Measurements from ENCODE around the gene AKIP1. TPM values are rescaled to one million over a fixed set of nuclear protein-coding genes. Genes with fewer than 3 reads are reported as not detected.
A peak's percentile ranks its signal among the peaks of the same experiment; 100 is the strongest.

Gene AKIP1
- total and polyA plus RNA-seq, 2 donors (not counting 3 experiments of a cell fraction or from before 2014, with no cell fraction given): 21.9 to 32.4 TPM

- intact Hi-C loops (cut with micrococcal nuclease): loop anchor here (2.0 kb wide), 3 partner anchors 40 to 182 kb away; partner anchors contain the start of gene AKIP1
Measured at GRCh38 chr11:8871171-8871775, 39.7 kb upstream of the AKIP1 start.

More at GRCh38 chr11:8871171-8871775, 39.7 kb upstream of the AKIP1 start:
- Histone ChIP-seq H3K4me2 (ENCODE audit: insufficient read depth, low read length) (peak overlapping the region; percentile 41), H2AFZ (ENCODE audit: low read depth, low read length) (peak overlapping the region; percentile 74), H3K9me3 (replicated peaks; ENCODE audit: control insufficient read depth, insufficient read depth, low read length) (no peaks in the 10 kb centered on the region), H3K4me3 (replicated peaks in 1 of 3; ENCODE audit: insufficient read depth in 1 of 3, low read depth in 1 of 3, low read length in 3 of 3) (peak overlapping the region; percentile 6 to 50 (median 39)), H3K36me3 (ENCODE audit: control insufficient read depth in 2 of 2, extremely low read depth in 1 of 2, insufficient read depth in 2 of 2, low read length in 2 of 2) (no peaks in the 10 kb centered on the region), H3K9ac (replicated peaks; ENCODE audit: extremely low read depth, insufficient read depth, low read length) (peak overlapping the region; percentile 20), H4K20me1 (replicated peaks; ENCODE audit: control insufficient read depth, extremely low read depth, insufficient read depth, low read length) (no peaks in the 10 kb centered on the region), H3K9me1 (replicated peaks; ENCODE audit: control insufficient read depth, extremely low read depth, insufficient read depth, low read length) (no peaks in the 10 kb centered on the region), H3K79me2 (ENCODE audit: control insufficient read depth, insufficient read depth, low read length) (no peaks in the 10 kb centered on the region), H3K27ac (ENCODE audit: insufficient read depth, low read depth, low read length) (no peak overlapping the region), H3K27me3 (ENCODE audit: control insufficient read depth in 2 of 2, insufficient read depth in 2 of 2, low read length in 2 of 2) (no peaks in the 10 kb centered on the region), H3K4me1 (ENCODE audit: control insufficient read depth, extremely low read depth, insufficient read depth, low read length) (peaks cover 16% of the 10 kb centered on the region)
- peak; percentile 63 for FAIRE-seq
- peak; percentile 72 for DNase-seq (ENCODE audit: low read depth, low spot score)
- no TSS peak for BruUV-seq (replicated peaks)
- ChIA-PET POLR2A (no interaction called here), CTCF (interaction anchor here (0.7 to 3.2 kb wide), 10 partner anchors 9 to 266 kb away, joined by 3 to 11 read pairs (median 4); no protein-coding TSS in a partner anchor)
- dilution Hi-C loops (cut with MboI; ENCODE audit: extremely low pct_ligation_motif_present, low sequenced_read_pairs): no loop called here
- TF ChIP-seq CTCF (IDR thresholded peaks at IDR 0.05; ENCODE audit: extremely low read depth in 1 of 2, insufficient read depth in 1 of 2, low read depth in 1 of 2, low read length in 2 of 2) (no peak), MAX (IDR thresholded peaks at IDR 0.05; ENCODE audit: insufficient read depth, insufficient read length) (peak; percentile 52)
